Astrocyte (in vitro differentiated cells and primary cell): ENCODE data around the gene IKZF2. TPM values are rescaled to one million over a fixed set of nuclear protein-coding genes. Genes with fewer than 3 reads are reported as not detected.

Source experiments
- DNase-seq: peaks from one replicate; pipeline ENCODE4 v3.0.0-alpha.2; 2010; ENCODE audit warnings: low read depth
- FAIRE-seq: peaks from 2 replicates; lab custom pipeline; 2011; peaks lifted over from hg19 to GRCh38; lab: Jason Lieb, UNC
- H2AFZ ChIP-seq: 2 replicates; pipeline ENCODE4 v1.6.0; 2012; ENCODE audit warnings: low read depth, low read length, inconsistent platforms
- H3K27ac ChIP-seq: 2 replicates; pipeline ENCODE4 v1.5.1; 2011; ENCODE audit warnings: low read depth, low read length, inconsistent platforms
- H3K27me3 ChIP-seq: 2 replicates; pipeline ENCODE4 v1.6.0; 2011; ENCODE audit warnings: low read length, inconsistent platforms; ENCODE audit not compliant: insufficient read depth
- H3K36me3 ChIP-seq: 2 replicates; pipeline ENCODE4 v1.5.1; 2011; ENCODE audit warnings: low read length, inconsistent platforms; ENCODE audit not compliant: insufficient read depth
- H3K4me1 ChIP-seq: 2 replicates; pipeline ENCODE4 v1.5.1; 2011; ENCODE audit warnings: low read length, inconsistent platforms; ENCODE audit not compliant: insufficient read depth
- H3K4me2 ChIP-seq: 2 replicates; pipeline ENCODE4 v1.6.0; 2012; ENCODE audit warnings: low read length, inconsistent platforms
- H3K4me3 ChIP-seq: 2 replicates; pipeline ENCODE4 v1.5.1; 2011; ENCODE audit warnings: low read depth, mild to moderate bottlenecking, low read length, inconsistent platforms; ENCODE audit not compliant: insufficient read depth
- H3K79me2 ChIP-seq: 2 replicates; pipeline ENCODE4 v1.6.0; 2012; ENCODE audit warnings: mild to moderate bottlenecking, low read length, inconsistent platforms; ENCODE audit not compliant: insufficient read depth
- H3K9ac ChIP-seq: 2 replicates; pipeline ENCODE4 v1.6.0; 2012; ENCODE audit warnings: mild to moderate bottlenecking, low read length, inconsistent platforms
- H3K9me3 ChIP-seq: 2 replicates; pipeline ENCODE4 v1.5.1; 2012; ENCODE audit warnings: low read depth, mild to moderate bottlenecking, low read length, inconsistent platforms; ENCODE audit not compliant: insufficient read depth
- H4K20me1 ChIP-seq: 2 replicates; pipeline ENCODE4 v1.6.0; 2012; ENCODE audit warnings: low read length, inconsistent platforms; ENCODE audit not compliant: insufficient read depth
- H3K27ac Mint-ChIP-seq: one replicate; pipeline ENCODE4 v1.8.0; 2021; ENCODE audit warnings: mild to moderate bottlenecking, mixed read lengths; ENCODE audit not compliant: unreplicated experiment
- H3K27me3 Mint-ChIP-seq: one replicate; pipeline ENCODE4 v1.8.0; 2021; ENCODE audit warnings: low read depth, mixed read lengths; ENCODE audit not compliant: unreplicated experiment
- H3K36me3 Mint-ChIP-seq: one replicate; pipeline ENCODE4 v1.8.0; 2021; ENCODE audit warnings: low read depth, mixed read lengths; ENCODE audit not compliant: unreplicated experiment
- H3K4me1 Mint-ChIP-seq: one replicate; pipeline ENCODE4 v1.8.0; 2021; ENCODE audit warnings: low read depth, mixed read lengths; ENCODE audit not compliant: unreplicated experiment
- H3K4me3 Mint-ChIP-seq: one replicate; pipeline ENCODE4 v1.8.0; 2021; ENCODE audit warnings: mild to moderate bottlenecking, moderate library complexity, mixed read lengths; ENCODE audit not compliant: unreplicated experiment
- H3K9me3 Mint-ChIP-seq: one replicate; pipeline ENCODE4 v1.8.0; 2021; ENCODE audit warnings: mild to moderate bottlenecking, mixed read lengths; ENCODE audit not compliant: unreplicated experiment
- CTCF ChIP-seq: IDR thresholded peaks from 2 replicates; pipeline ENCODE4 v1.5.1; 2011; ENCODE audit warnings: low read depth, mild to moderate bottlenecking, inconsistent platforms, low read length, moderate library complexity; ENCODE audit not compliant: insufficient read depth
- EZH2 ChIP-seq: IDR thresholded peaks from 2 replicates; pipeline ENCODE4 v1.6.1; 2012; ENCODE audit warnings: mild to moderate bottlenecking, low read length, inconsistent platforms; ENCODE audit not compliant: insufficient read depth
- total RNA-seq: library from RNA; stranded (reverse); gene quantifications from 2 replicates; pipeline ENCODE4 v1.2.1, GENCODE V29; 2021

IKZF2 gene
- total RNA-seq, 1 donor from 2014 or later, result 15.5 TPM

GRCh38 chr2:212997526-212998020 is 153.8 kb downstream of the IKZF2 start:
- no peak overlapping the region for H3K4me2 ChIP-seq
- no peaks in the 10 kb centered on the region for H4K20me1 ChIP-seq
- H3K27ac ChIP-seq, result no peak overlapping the region
- no peak overlapping the region for H3K4me3 ChIP-seq
- no peaks in the 10 kb centered on the region for H3K27me3 Mint-ChIP-seq
- TF ChIP-seq EZH2 (no peak), CTCF (no peak)
- H3K36me3 Mint-ChIP-seq, result no peaks in the 10 kb centered on the region
- H3K36me3 ChIP-seq, result no peaks in the 10 kb centered on the region
- H3K27ac Mint-ChIP-seq, result no peak overlapping the region
- no peaks in the 10 kb centered on the region for H3K79me2 ChIP-seq
- H3K4me1 Mint-ChIP-seq, result peaks cover 2% of the 10 kb centered on the region
- no peaks in the 10 kb centered on the region for H3K9me3 Mint-ChIP-seq
- H3K4me3 Mint-ChIP-seq, result no peak overlapping the region
- no peak for DNase-seq
- no peaks in the 10 kb centered on the region for H3K4me1 ChIP-seq
- no peak overlapping the region for H3K9ac ChIP-seq
- H3K9me3 ChIP-seq, result no peaks in the 10 kb centered on the region
- no peak overlapping the region for H2AFZ ChIP-seq
- FAIRE-seq, result no peak
- no peaks in the 10 kb centered on the region for H3K27me3 ChIP-seq

DNA sequence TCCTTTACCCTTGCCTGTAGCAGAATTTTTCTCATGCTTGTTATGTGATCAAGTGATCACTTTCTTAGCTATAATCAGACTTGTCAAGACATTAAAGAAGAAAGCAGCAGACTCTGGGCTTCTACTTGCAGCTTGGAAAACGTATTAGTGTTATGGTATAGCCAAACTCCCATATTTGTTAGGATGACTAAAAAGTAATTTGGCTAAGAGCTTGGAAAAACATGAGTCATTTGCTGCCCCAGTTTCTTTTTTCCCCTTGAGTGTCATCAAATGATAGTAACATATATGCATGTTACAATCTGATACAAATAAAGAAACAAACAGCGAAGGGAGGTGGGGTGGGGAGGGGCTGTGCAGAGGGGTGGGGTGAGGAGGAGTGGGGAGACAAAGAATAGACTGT is 155.5 kb downstream of the IKZF2 start:
- DNase-seq (peak; percentile 46), FAIRE-seq (no peak)
- Mint-ChIP-seq H3K36me3 (no peaks in the 10 kb centered on the region), H3K27me3 (no peaks in the 10 kb centered on the region), H3K4me3 (no peak overlapping the region), H3K4me1 (peaks cover 2% of the 10 kb centered on the region), H3K9me3 (no peaks in the 10 kb centered on the region), H3K27ac (no peak overlapping the region)
- Histone ChIP-seq H2AFZ (no peak overlapping the region), H3K4me3 (no peak overlapping the region), H3K79me2 (no peaks in the 10 kb centered on the region), H4K20me1 (no peaks in the 10 kb centered on the region), H3K9me3 (no peaks in the 10 kb centered on the region), H3K27ac (no peak overlapping the region), H3K4me2 (no peak overlapping the region), H3K36me3 (no peaks in the 10 kb centered on the region), H3K27me3 (no peaks in the 10 kb centered on the region), H3K9ac (no peak overlapping the region), H3K4me1 (no peaks in the 10 kb centered on the region)
- TF ChIP-seq EZH2, result no peak
- TF ChIP-seq CTCF, result no peak

- Histone ChIP-seq H3K79me2 (no peaks in the 10 kb centered on the region), H3K36me3 (no peaks in the 10 kb centered on the region), H3K4me3 (no peak overlapping the region), H3K27me3 (no peaks in the 10 kb centered on the region), H4K20me1 (no peaks in the 10 kb centered on the region), H3K4me2 (no peak overlapping the region), H3K4me1 (no peaks in the 10 kb centered on the region), H3K9ac (no peak overlapping the region), H2AFZ (no peak overlapping the region), H3K9me3 (no peaks in the 10 kb centered on the region), H3K27ac (no peak overlapping the region)
- Mint-ChIP-seq H3K4me3 (no peak overlapping the region), H3K27ac (no peak overlapping the region), H3K4me1 (peaks cover 2% of the 10 kb centered on the region), H3K9me3 (no peaks in the 10 kb centered on the region), H3K36me3 (no peaks in the 10 kb centered on the region), H3K27me3 (no peaks in the 10 kb centered on the region)
- TF ChIP-seq CTCF (no peak), EZH2 (no peak)
- DNase-seq, result no peak
- FAIRE-seq, result no peak
Measured at GRCh38 chr2:212994976-212995375, 156.4 kb downstream of the IKZF2 start.
